NCI-H1694 treated with DMSO at 0.1 percent for 48 hours (cell line): ENCODE measurements around the gene ZMYND8.
A peak's percentile ranks its signal among the peaks of the same experiment; 100 is the strongest.
"Not testable (repeated sequence)": the region's sequence is repeated elsewhere in the genome, so short reads cannot be mapped to it uniquely, and the experiment has no call there.

ENCODE experiments used
- DNase-seq: peaks from one replicate; lab custom pipeline; 2025; lab: John Stamatoyannopoulos, UW

Gene ZMYND8

GRCh38 chr20:47202733-47203667 lies 153.5 kb downstream of the ZMYND8 start:
- no peak for DNase-seq

- no peak for DNase-seq
Observed at GRCh38 chr20:47201074-47201730, 155.3 kb downstream of the ZMYND8 start.

- no peak for DNase-seq
Observed at GRCh38 chr20:47198996-47199552, 157.4 kb downstream of the ZMYND8 start.

GRCh38 chr20:47198254-47198671 lies 158.2 kb downstream of the ZMYND8 start:
- no peak for DNase-seq

- peak; percentile 19 for DNase-seq
Observed at GRCh38 chr20:47196091-47197081, 160.1 kb downstream of the ZMYND8 start.

- no peak for DNase-seq
Observed at GRCh38 chr20:47195573-47195972, 160.9 kb downstream of the ZMYND8 start.

GRCh38 chr20:47191956-47192355 lies 164.5 kb downstream of the ZMYND8 start:
- no peak for DNase-seq

GRCh38 chr20:47191074-47191673 lies 165.3 kb downstream of the ZMYND8 start:
- no peak for DNase-seq

GRCh38 chr20:47189060-47189459 lies 167.4 kb downstream of the ZMYND8 start:
- DNase-seq: no peak

- DNase-seq: no peak
Observed at GRCh38 chr20:47188540-47188939, 168.0 kb downstream of the ZMYND8 start.

- DNase-seq: no peak
Observed at GRCh38 chr20:47187450-47188195, 168.9 kb downstream of the ZMYND8 start.

GRCh38 chr20:47183367-47183766 lies 173.1 kb downstream of the ZMYND8 start:
- no peak for DNase-seq

GRCh38 chr20:47181056-47181862 lies 175.2 kb downstream of the ZMYND8 start:
- DNase-seq: no peak

GRCh38 chr20:47179267-47179666 lies 177.2 kb downstream of the ZMYND8 start:
- no peak for DNase-seq

GRCh38 chr20:47178851-47179250 lies 177.6 kb downstream of the ZMYND8 start:
- DNase-seq: no peak

- DNase-seq: no peak
Observed at GRCh38 chr20:47178277-47178676, 178.2 kb downstream of the ZMYND8 start.

GRCh38 chr20:47176217-47176616 lies 180.3 kb downstream of the ZMYND8 start:
- DNase-seq: not testable (repeated sequence)

GRCh38 chr20:47175493-47175892 lies 181.0 kb downstream of the ZMYND8 start:
- no peak for DNase-seq

- no peak for DNase-seq
Observed at GRCh38 chr20:47174456-47175243, 181.8 kb downstream of the ZMYND8 start.
